Activated B cell treated with CpG ODN at 0.5 μM for 24 hours (primary cell): ENCODE data around the gene ITGAE. TPM values are rescaled to one million over a fixed set of nuclear protein-coding genes. Genes with fewer than 3 reads are reported as not detected.
"Not testable (repeated sequence)": the region's sequence is repeated elsewhere in the genome, so short reads cannot be mapped to it uniquely, and the experiment has no call there.

Source experiments
- ATAC-seq: fragments of 200-7000 bp; cut with Tn5 transposase; one replicate; pipeline ENCODE4 v1.10.0; 2021; ENCODE audit warnings: low read depth, mild to moderate bottlenecking, moderate library complexity
- CTCF ChIA-PET: fragments of 350-600 bp; sonication (Branson Sonifier 250); formaldehyde crosslinking; loops from one replicate; lab custom pipeline; 2021; ENCODE audit warnings: antibody characterized with exemption; lab: Charles Lee
- POLR2A ChIA-PET: fragments of 350-600 bp; sonication (Branson Sonifier 250); formaldehyde crosslinking; loops from one replicate; lab custom pipeline; 2021; ENCODE audit warnings: antibody characterized with exemption; lab: Charles Lee
- DNase-seq: peaks from one replicate; pipeline ENCODE4 v3.0.0; 2022
- H3K27ac Mint-ChIP-seq: one replicate; pipeline ENCODE4 v1.8.0; 2020; ENCODE audit warnings: mixed read lengths
- H3K27me3 Mint-ChIP-seq: one replicate; pipeline ENCODE4 v1.8.0; 2021; ENCODE audit warnings: mixed read lengths
- H3K36me3 Mint-ChIP-seq: one replicate; pipeline ENCODE4 v1.8.0; 2021; ENCODE audit warnings: low read depth, mixed read lengths
- H3K4me1 Mint-ChIP-seq: one replicate; pipeline ENCODE4 v1.8.0; 2021; ENCODE audit warnings: mixed read lengths
- H3K4me3 Mint-ChIP-seq: one replicate; pipeline ENCODE4 v1.8.0; 2020; ENCODE audit warnings: mild to moderate bottlenecking, mixed read lengths
- H3K9me3 Mint-ChIP-seq: one replicate; pipeline ENCODE4 v1.8.0; 2020; ENCODE audit warnings: mixed read lengths
- CTCF ChIP-seq: fragments of 200-600 bp; IDR thresholded peaks from one replicate; pipeline ENCODE4 v1.8.0; 2022; ENCODE audit warnings: antibody characterized with exemption, mild to moderate bottlenecking
- intact Hi-C: fragments of 100-400 bp; cut with micrococcal nuclease; formaldehyde crosslinking; loops from one replicate; pipeline ENCODE4 v1.15.1; 2024
- total RNA-seq: library from RNA; stranded (reverse); gene quantifications from 2 replicates; pipeline ENCODE4 v1.2.3, GENCODE V29; 2022

ITGAE gene
- total RNA-seq, 1 donor from 2014 or later = 45.3 TPM

DNA sequence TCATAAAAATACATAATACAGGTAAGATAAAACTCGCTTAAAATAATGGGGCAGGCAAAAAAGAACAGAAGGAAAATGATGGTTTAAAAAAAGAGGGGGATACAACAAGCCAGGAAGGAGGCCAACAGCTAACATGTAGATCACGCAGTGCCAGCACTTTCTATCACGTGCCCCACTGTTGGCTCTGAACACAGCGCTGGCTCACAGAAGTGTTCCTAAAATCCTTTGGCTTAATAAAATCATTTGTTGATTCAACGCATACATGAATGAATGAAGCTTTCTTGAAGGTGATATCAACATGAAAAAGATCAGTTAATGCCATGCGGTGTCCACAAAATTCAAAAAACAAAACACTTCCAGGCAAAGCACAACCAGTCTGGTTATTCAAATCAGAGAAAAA lies 8.5 kb downstream of the ITGAE start:
- H3K27ac Mint-ChIP-seq = no peak overlapping the region
- H3K4me3 Mint-ChIP-seq = no peak overlapping the region
- no peak for TF ChIP-seq CTCF
- no peaks in the 10 kb centered on the region for H3K36me3 Mint-ChIP-seq
- CTCF ChIA-PET = no interaction called here
- no peaks in the 10 kb centered on the region for H3K9me3 Mint-ChIP-seq
- POLR2A ChIA-PET = no interaction called here
- peaks cover 33% of the 10 kb centered on the region for H3K4me1 Mint-ChIP-seq
- intact Hi-C loops = no loop called here
- DNase-seq (no peak), ATAC-seq (no peak)
- no peaks in the 10 kb centered on the region for H3K27me3 Mint-ChIP-seq

DNA sequence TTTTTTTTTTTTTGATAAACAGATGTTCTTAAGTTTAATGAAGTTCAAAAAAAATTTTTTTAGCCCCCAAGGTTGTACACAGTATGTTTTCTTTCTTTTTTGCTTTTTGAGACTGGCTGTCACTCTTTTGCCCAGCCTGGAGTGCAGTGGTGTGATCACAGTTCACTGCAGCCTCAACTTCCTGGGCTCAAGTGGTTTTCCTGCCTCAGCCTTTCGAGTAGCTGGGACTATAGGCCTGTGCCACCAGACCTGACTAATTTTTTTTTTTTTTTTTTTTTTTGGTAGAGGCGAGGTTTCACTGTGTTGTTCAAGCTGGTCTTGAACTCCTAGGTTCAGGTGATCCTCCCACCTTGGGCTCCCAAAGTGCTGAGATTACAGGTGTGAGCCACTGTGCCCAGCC lies 12.8 kb downstream of the ITGAE start:
- no peak overlapping the region for H3K27ac Mint-ChIP-seq
- H3K27me3 Mint-ChIP-seq = no peaks in the 10 kb centered on the region
- no peak overlapping the region for H3K4me3 Mint-ChIP-seq
- DNase-seq (no peak), ATAC-seq (no peak)
- intact Hi-C loops = no loop called here
- ChIA-PET CTCF (interaction anchor here (1.0 kb wide), 1 partner anchor 50 kb away, joined by 3 read pairs; no protein-coding TSS in a partner anchor), POLR2A (interaction anchor here (0.5 to 0.7 kb wide), 4 partner anchors 8 to 168 kb away, joined by 3 to 4 read pairs (median 4); no protein-coding TSS in a partner anchor)
- no peaks in the 10 kb centered on the region for H3K9me3 Mint-ChIP-seq
- TF ChIP-seq CTCF = no peak
- peaks cover 10% of the 10 kb centered on the region for H3K4me1 Mint-ChIP-seq
- no peaks in the 10 kb centered on the region for H3K36me3 Mint-ChIP-seq

- H3K27me3 Mint-ChIP-seq, H3K4me1 Mint-ChIP-seq, H3K9me3 Mint-ChIP-seq, H3K36me3 Mint-ChIP-seq, DNase-seq, ATAC-seq, CTCF ChIA-PET, intact Hi-C loops, H3K27ac Mint-ChIP-seq, POLR2A ChIA-PET, H3K4me3 Mint-ChIP-seq: not testable (repeated sequence)
Observed at GRCh38 chr17:3785323-3785722, 15.7 kb downstream of the ITGAE start.

GRCh38 chr17:3782751-3783150 lies 18.2 kb downstream of the ITGAE start:
- H3K27me3 Mint-ChIP-seq = no peaks in the 10 kb centered on the region
- ChIA-PET POLR2A (no interaction called here), CTCF (no interaction called here)
- no peaks in the 10 kb centered on the region for H3K36me3 Mint-ChIP-seq
- intact Hi-C loops = no loop called here
- no peak overlapping the region for H3K4me3 Mint-ChIP-seq
- no peak for TF ChIP-seq CTCF
- ATAC-seq (no peak), DNase-seq (no peak)
- H3K4me1 Mint-ChIP-seq = no peaks in the 10 kb centered on the region
- no peaks in the 10 kb centered on the region for H3K9me3 Mint-ChIP-seq
- H3K27ac Mint-ChIP-seq = no peak overlapping the region

GRCh38 chr17:3780986-3781385 lies 20.0 kb downstream of the ITGAE start:
- Mint-ChIP-seq H3K27me3 (no peaks in the 10 kb centered on the region), H3K36me3 (no peaks in the 10 kb centered on the region), H3K9me3 (no peaks in the 10 kb centered on the region), H3K4me3 (no peak overlapping the region), H3K27ac (no peak overlapping the region), H3K4me1 (no peaks in the 10 kb centered on the region)
- POLR2A ChIA-PET = interaction anchor here (0.6 kb wide), 1 partner anchor 26 kb away, joined by 3 read pairs; no protein-coding TSS in a partner anchor
- intact Hi-C loops = no loop called here
- no peak for TF ChIP-seq CTCF
- CTCF ChIA-PET = interaction anchor here (1.1 kb wide), 1 partner anchor 43 kb away, joined by 4 read pairs; no protein-coding TSS in a partner anchor
- no peak for DNase-seq
- no peak for ATAC-seq
